ENCODE measurements around the gene PPP1R9A.

GRCh38 chr7:94909179-94909466 is 1.7 kb downstream of the PPP1R9A start:
- no peak for TF ChIP-seq GATA3 (IDR thresholded peaks at IDR 0.05; ENCODE audit: low read depth, low read length)
- no peak for TF ChIP-seq GATA2 (IDR thresholded peaks at IDR 0.05; ENCODE audit: low read depth, low read length)

Data from SH-SY5Y (cell line).